SK-N-SH treated with all-trans-retinoic acid at 6 μM for 48 hours (cell line): ENCODE data around the gene YBX1.

Experiments used
- CREB5 ChIP-seq: fragments of 250-450 bp; sonication (Bioruptor Pico); IDR thresholded peaks from 2 replicates; pipeline ENCODE4 v1.5.1; 2020; ENCODE audit warnings: low read depth, mild to moderate bottlenecking, moderate library complexity
- CSDC2 ChIP-seq: fragments of 250-450 bp; sonication (Bioruptor Pico); IDR thresholded peaks from 2 replicates; pipeline ENCODE4 v1.5.0; 2020; ENCODE audit warnings: mild to moderate bottlenecking, moderate library complexity
- CSRNP3 ChIP-seq: fragments of 250-450 bp; sonication (Bioruptor Pico); IDR thresholded peaks from 2 replicates; pipeline ENCODE4 v1.5.1; 2021; ENCODE audit warnings: mild to moderate bottlenecking, moderate library complexity
- GLIS3 ChIP-seq: fragments of 250-450 bp; sonication (Bioruptor Pico); IDR thresholded peaks from 2 replicates; pipeline ENCODE4 v1.5.0; 2020; ENCODE audit warnings: mild to moderate bottlenecking, moderate library complexity
- OSR1 ChIP-seq: fragments of 250-450 bp; sonication (Bioruptor Pico); IDR thresholded peaks from 2 replicates; pipeline ENCODE4 v1.8.0; 2022; ENCODE audit warnings: moderate library complexity, mild to moderate bottlenecking, inconsistent platforms
- PATZ1 ChIP-seq: fragments of 250-450 bp; sonication (Bioruptor Pico); IDR thresholded peaks from 2 replicates; pipeline ENCODE4 v1.8.0; 2020; ENCODE audit warnings: mild to moderate bottlenecking, moderate library complexity, borderline replicate concordance
- POU6F1 ChIP-seq: fragments of 250-450 bp; sonication (Bioruptor Pico); IDR thresholded peaks from 2 replicates; pipeline ENCODE4 v1.8.0; 2021; ENCODE audit warnings: low read depth, mild to moderate bottlenecking, moderate library complexity, borderline replicate concordance
- RARB ChIP-seq: fragments of 250-450 bp; sonication (Bioruptor Pico); IDR thresholded peaks from 2 replicates; pipeline ENCODE4 v1.8.0; 2021; ENCODE audit warnings: mild to moderate bottlenecking, moderate library complexity
- TOX ChIP-seq: fragments of 250-450 bp; sonication (Bioruptor Pico); IDR thresholded peaks from 2 replicates; pipeline ENCODE4 v1.8.0; 2021; ENCODE audit warnings: mild to moderate bottlenecking, moderate library complexity, borderline replicate concordance
- ZFP30 ChIP-seq: fragments of 450-650 bp; formaldehyde crosslinking; IDR thresholded peaks from 2 replicates; pipeline ENCODE4 v1.5.0; 2022; ENCODE audit warnings: mild to moderate bottlenecking, moderate library complexity
- ZNF70 ChIP-seq: fragments of 450-650 bp; formaldehyde crosslinking; IDR thresholded peaks from 2 replicates; pipeline ENCODE4 v1.5.0; 2020; ENCODE audit warnings: mild to moderate bottlenecking, moderate library complexity
- ZNF8 ChIP-seq: fragments of 450-650 bp; formaldehyde crosslinking; IDR thresholded peaks from 2 replicates; pipeline ENCODE4 v1.5.0; 2020; ENCODE audit warnings: mild to moderate bottlenecking, moderate library complexity

GRCh38 chr1:42744148-42744413, 61.9 kb downstream of the YBX1 start:
- TF ChIP-seq TOX (CRISPR knock-in tag) (no peak), RARB (CRISPR knock-in tag) (no peak), CSRNP3 (no peak), ZNF70 (no peak), POU6F1 (CRISPR knock-in tag) (no peak), PATZ1 (CRISPR knock-in tag) (no peak), GLIS3 (CRISPR knock-in tag) (no peak), CSDC2 (CRISPR knock-in tag) (no peak), CREB5 (CRISPR knock-in tag) (no peak), OSR1 (CRISPR knock-in tag) (no peak), ZNF8 (CRISPR knock-in tag) (no peak), ZFP30 (CRISPR knock-in tag) (no peak)
